ENCODE results near the gene ELL. TPM values are rescaled to one million over a fixed set of nuclear protein-coding genes. Genes with fewer than 3 reads are reported as not detected.
"Not testable (repeated sequence)": the region's sequence is repeated elsewhere in the genome, so short reads cannot be mapped to it uniquely, and the experiment has no call there.

The ELL gene
- 9.0 and 12.3 TPM in 2 replicates for total RNA-seq

DNA sequence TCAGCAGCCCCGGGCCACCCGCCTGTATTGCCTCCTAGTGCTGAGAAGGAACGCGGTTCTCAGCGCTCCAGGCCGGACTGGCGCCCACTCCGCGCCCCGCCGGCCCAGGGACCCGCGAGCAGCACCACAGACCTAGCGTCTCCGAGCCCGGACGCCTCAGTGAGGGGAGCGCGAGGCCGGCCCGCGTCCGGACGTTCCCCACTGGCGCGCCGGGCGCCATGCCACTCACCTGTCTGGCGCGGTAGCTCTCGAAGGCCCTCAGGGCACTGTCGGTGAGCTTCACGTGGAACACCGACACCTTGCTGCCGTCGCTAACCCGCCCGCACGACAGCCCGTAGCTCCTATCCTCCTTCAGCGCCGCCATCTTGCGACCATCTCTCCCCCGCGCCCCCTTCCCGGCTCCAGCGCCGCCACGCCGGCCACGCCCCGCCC lies at the start of gene ELL:
Gene ELL (minus strand): TSS at position 379 of the 432 bp plus-strand sequence. CDS start 15 bp downstream, at position 364.
- DNase-seq (ENCODE audit: low read depth in 2 of 2), result no peak

- DNase-seq (ENCODE audit: low read depth in 2 of 2), result no peak
These were observed 46.5 kb upstream of the ELL start for GRCh38 chr19:18568367-18568766.

- DNase-seq (ENCODE audit: low read depth in 2 of 2), result no peak
These were observed 45.1 kb upstream of the ELL start for GRCh38 chr19:18566953-18567352.

- DNase-seq (ENCODE audit: low read depth in 2 of 2), result peak in 1 of 2 donors; percentile 84
These were observed 40.2 kb upstream of the ELL start for GRCh38 chr19:18562086-18562485.

DNA sequence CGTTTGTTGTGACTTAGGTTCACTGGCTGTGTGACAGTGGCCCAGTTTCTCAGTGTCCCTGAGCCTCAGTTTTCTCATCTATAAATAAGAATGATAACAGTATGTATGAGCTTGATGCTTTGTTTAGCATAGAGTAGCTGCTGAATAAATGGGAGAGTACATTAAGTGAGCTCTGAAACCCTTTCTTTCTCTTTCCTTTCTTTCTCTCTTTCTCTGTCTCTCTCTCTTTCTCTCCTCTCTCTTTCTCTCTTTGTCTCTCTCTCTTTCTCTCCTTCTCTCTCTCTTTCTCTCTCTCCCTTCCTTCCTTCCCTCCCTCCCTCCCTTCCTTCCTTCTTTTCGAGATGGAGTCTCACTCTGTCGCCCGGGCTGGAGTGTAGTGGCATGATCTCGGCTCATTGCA lies 37.8 kb upstream of the ELL start:
- DNase-seq (ENCODE audit: low read depth in 2 of 2), result no peak

GRCh38 chr19:18558604-18559003 lies 36.7 kb upstream of the ELL start:
- DNase-seq (ENCODE audit: low read depth in 2 of 2), result no peak

- DNase-seq (ENCODE audit: low read depth in 2 of 2), result no peak
These were observed 36.3 kb upstream of the ELL start for GRCh38 chr19:18558202-18558555.

GRCh38 chr19:18557411-18558201 lies 35.7 kb upstream of the ELL start, which contains the start of gene KXD1:
Gene KXD1 (plus strand): TSS chr19:18557870. CDS start chr19:18562057, 4,187 bp downstream.
- DNase-seq (ENCODE audit: low read depth in 2 of 2), result peak; percentile 99

GRCh38 chr19:18551631-18552030 lies 29.8 kb upstream of the ELL start:
- no peak for DNase-seq (ENCODE audit: low read depth in 2 of 2)

DNA sequence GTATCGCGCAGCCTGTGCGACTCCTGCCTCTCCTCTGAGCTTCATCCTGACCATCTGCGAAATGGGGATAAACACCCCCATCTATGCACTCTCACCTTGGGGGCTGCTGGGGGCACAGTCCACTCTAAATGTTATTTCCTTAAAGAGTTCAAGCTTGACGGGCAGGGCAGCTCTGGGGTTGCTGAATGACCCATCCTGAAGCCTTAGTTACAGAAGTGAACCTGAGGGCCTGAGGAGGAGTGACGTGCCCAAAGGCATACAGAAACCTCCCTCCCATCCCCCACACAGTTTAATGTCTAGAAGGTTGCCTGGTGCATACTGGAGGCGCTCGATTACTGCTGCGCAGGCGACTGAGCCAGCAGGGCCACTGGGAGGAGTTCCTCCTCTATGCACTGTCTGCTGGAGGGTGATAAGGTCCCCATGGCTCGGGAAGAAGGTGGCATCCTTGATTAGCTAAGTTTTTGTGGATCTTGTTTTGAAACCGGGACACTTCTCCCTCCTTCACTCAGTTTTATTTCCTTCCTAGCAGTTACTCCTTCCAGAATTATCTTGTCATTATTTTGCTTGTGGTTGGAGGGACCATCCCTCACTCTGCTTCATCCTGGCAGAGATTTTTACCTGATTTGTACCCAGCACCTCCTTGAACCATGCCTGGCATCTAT lies 22.1 kb upstream of the ELL start:
- DNase-seq (ENCODE audit: low read depth in 2 of 2), result peak in 1 of 2 donors; percentile 34

- peak; percentile 69 to 89 for DNase-seq (ENCODE audit: low read depth in 2 of 2)
These were observed 21.3 kb upstream of the ELL start, which contains the start of gene FKBP8 for GRCh38 chr19:18542941-18543813. Gene FKBP8 (minus strand): TSS chr19:18543573. CDS start chr19:18541970, 1,603 bp downstream.

GRCh38 chr19:18541992-18542940 lies 20.4 kb upstream of the ELL start:
- no peak for DNase-seq (ENCODE audit: low read depth in 2 of 2)

DNA sequence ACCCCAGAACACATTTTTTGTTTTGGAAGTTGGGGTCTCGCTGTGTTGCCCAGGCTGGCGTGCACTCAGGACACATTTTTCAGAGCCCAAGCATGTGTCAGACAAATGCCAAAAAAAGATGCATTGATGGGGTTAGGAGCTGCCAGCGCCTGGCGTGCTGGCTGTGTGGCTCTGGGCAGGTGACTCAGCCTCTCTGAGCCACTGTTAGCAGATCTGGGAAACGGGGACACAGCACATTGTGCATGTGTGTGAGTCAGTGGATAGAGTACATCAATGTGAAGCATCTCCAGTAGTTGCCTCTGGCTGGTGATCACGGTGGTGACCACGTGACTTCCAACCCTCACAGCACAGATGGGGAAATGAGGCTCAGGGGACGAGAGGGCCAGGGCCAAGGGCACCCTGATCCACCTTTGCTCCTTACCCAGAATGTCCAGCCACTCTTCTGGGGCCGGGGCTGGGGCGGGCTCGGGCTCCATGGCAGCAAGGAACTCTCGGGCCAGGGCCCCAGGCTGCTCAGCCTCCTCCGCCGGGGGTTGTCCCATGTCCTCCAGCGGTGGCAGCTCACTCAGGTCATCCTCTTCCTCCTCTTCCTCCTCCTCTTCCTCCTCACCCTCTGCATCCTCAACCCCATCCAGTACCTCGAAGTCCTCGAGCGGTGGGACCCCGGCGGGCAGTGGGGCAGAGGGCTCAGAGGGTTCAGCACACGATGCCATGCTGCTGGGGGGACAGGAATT lies 19.6 kb upstream of the ELL start:
- DNase-seq (ENCODE audit: low read depth in 2 of 2), result no peak

- not testable (repeated sequence) for DNase-seq (ENCODE audit: low read depth in 2 of 2)
These were observed 18.3 kb upstream of the ELL start for GRCh38 chr19:18540200-18540599.

DNA sequence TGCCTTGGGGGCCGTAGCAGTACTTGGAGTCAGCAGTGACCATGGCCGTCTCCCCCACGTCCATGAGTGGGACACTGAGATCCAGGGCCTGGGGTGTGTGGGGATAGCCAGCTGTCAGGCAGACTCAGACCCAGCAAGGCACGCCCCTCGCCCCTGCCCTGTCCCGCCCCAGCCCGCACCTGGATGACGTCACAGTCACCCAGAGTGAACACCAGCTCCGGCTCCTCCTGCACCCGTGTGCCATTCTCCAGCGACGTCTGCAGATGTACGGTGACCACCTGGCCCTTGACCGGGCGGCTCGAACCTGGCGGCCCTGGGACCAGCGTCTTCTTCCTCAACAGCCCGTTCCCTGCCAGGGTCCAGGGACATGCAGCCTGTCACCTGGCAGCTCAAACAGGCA lies 17.5 kb upstream of the ELL start:
- no peak for DNase-seq (ENCODE audit: low read depth in 2 of 2)

DNA sequence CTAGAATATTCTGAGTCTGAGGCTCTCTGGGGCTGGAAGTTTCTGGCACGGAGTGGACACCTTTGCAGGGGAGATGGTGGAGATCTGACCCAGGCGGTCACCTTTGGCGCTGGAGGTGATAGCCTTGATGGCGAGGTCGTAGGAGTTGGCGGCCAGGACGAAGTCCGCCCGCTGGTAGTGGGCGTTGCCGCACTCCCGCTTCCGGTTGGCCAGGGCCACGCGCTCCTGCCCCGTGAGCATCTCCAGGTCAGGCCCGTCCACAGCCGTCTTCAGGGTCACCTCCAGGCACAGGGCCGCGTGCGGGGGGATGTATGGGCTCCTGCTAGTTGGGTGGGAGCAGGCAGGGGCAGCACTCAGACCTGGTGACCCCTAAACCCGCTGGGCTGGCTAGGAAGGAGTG lies 16.2 kb upstream of the ELL start:
- DNase-seq (ENCODE audit: low read depth in 2 of 2), result no peak

GRCh38 chr19:18537431-18537830 lies 15.6 kb upstream of the ELL start:
- no peak for DNase-seq (ENCODE audit: low read depth in 2 of 2)

DNA sequence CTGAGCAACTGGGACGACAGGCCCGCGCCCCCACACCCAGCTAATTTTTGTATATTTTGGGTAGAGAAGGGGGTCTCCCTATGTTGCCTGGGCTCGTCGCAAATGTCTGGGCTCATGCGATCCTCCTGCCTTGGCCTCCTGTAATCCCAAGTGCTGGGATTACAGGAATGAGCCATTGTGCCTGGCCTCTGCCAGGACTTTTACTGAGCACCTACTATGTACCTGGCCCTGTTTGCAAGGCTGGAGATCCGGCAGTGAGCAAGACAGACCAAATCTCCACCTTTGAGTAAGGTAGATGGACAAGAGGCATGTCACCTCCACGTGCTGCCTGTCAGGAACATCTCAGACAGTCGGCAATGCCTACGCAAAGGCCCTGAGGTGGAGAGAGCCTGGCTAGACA lies 14.6 kb upstream of the ELL start:
- no peak for DNase-seq (ENCODE audit: low read depth in 2 of 2)

DNA sequence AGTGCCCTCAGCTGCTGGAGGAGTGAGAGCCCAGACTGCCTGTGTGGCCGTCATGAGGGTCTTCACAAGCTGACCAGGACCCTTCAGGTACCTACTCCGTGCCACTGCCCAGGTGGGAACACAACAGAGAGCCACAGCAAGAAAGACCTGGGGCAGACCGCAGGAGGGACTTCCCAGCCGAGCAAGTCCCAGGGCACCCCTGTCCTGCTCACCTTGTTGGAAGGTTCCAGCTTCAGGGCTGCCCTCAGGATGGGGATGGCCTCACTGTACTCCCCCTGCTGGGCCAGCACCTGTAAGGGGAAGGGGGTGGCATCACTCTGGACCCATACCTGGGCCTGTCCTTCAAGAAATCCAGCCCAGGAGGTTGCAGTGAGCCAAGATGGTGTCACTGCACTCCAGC lies 11.2 kb upstream of the ELL start:
- DNase-seq (ENCODE audit: low read depth in 2 of 2), result no peak
